Ovary (tissue), 10 donors: ENCODE measurements around the gene CD38. TPM values are rescaled to one million over a fixed set of nuclear protein-coding genes. Genes with fewer than 3 reads are reported as not detected.
"Not testable (repeated sequence)": the region's sequence is repeated elsewhere in the genome, so short reads cannot be mapped to it uniquely, and the experiment has no call there.

Source experiments
- DNase-seq, 5 donors: peaks; one replicate each; pipeline ENCODE4 v3.0.0-alpha.2; 2019 to 2020
- H3K27ac ChIP-seq, 2 donors: fragments of 200-600 bp; one replicate each; pipeline versions ENCODE4 v1.5.1 to v1.8.0; 2019 to 2022
- H3K27me3 ChIP-seq: fragments of 200-600 bp; one replicate; pipeline ENCODE4 v1.8.0; 2022
- H3K36me3 ChIP-seq: fragments of 200-600 bp; sonication (generic); one replicate; pipeline ENCODE4 v1.5.1; 2019
- H3K4me1 ChIP-seq: one replicate; pipeline ENCODE4 v1.8.1; 2013; ENCODE audit warnings: mild to moderate bottlenecking, moderate library complexity; ENCODE audit not compliant: insufficient read depth
- H3K4me3 ChIP-seq: fragments of 200-600 bp; sonication (generic); one replicate; pipeline ENCODE4 v1.5.1; 2017
- H3K9me3 ChIP-seq, 2 donors: fragments of 200-600 bp in 1 of 2; sonication (generic) in 1 of 2; one replicate each; pipeline versions ENCODE4 v1.5.1 to v1.8.1; 2013 to 2019; ENCODE audit warnings: mild to moderate bottlenecking in 1 of 2, moderate library complexity in 1 of 2
- EP300 ChIP-seq: sonication (generic); formaldehyde crosslinking; IDR thresholded peaks from one replicate; pipeline ENCODE4 v1.6.1; 2017; ENCODE audit warnings: antibody characterized with exemption
- POLR2A ChIP-seq: fragments of 450-650 bp; IDR thresholded peaks from one replicate; pipeline ENCODE4 v1.6.1; 2017; ENCODE audit warnings: antibody characterized with exemption, mild to moderate bottlenecking, moderate library complexity
- WGBS, 3 donors: extraction: QIAGEN DNeasy Blood & Tissue Kit in 1 of 3; methylation state at CpG; one replicate each; pipeline versions ENCODE4 v1.1.5 to v1.1.7; 2013 to 2017; 5-methylcytosine and 5-hydroxymethylcytosine counted together
- intact Hi-C, 4 donors: fragments of 100-400 bp; cut with DNase I; formaldehyde crosslinking; loops; one replicate each; pipeline versions ENCODE4 v1.11.0 to v1.15.1; 2022 to 2023
- long read RNA-seq, 3 donors: library from polyadenylated mRNA in 2 of 3; unstranded in 2 of 3; transcript quantifications; one replicate each; pipeline ENCODE4 v2.0.0 and lab custom pipeline, GENCODE V29; 2021 to 2026
- polyA plus RNA-seq, 2 donors: library from polyadenylated mRNA; stranded (reverse); fragments of 200-250 nt in 1 of 2; fragments of 350-450 nt in 1 of 2; fragmentation: Illumina TruSeq in 1 of 2; extraction: RNeasy Lipid Tissue Mini Kit (QIAGEN cat#74804) in 1 of 2; gene quantifications; one replicate each; pipeline ENCODE4 v1.2.3, GENCODE V29; 2013 to 2014
- total RNA-seq, 7 donors: library from RNA; depleted of rRNA in 2 of 7; stranded (reverse); fragments of >200 nt in 2 of 7; fragmentation: NEBNext Ultra II Directional in 3 of 7; extraction: Animal tissue kit (Norgen Biotek cat#: 25700) in 3 of 7; gene quantifications; one replicate each; pipeline versions ENCODE4 v1.1.0 to v1.2.4, GENCODE V29; 2016 to 2023
- TF ChIP-seq, protein P1 (sequence below), 3 donors: fragments of 450-650 bp in 2 of 3; fragments of 200-600 bp in 1 of 3; IDR thresholded peaks; one replicate each; pipeline versions ENCODE4 v1.5.1 to v1.8.0; 2016 to 2022; ENCODE audit warnings: antibody characterized with exemption in 3 of 3, mild to moderate bottlenecking in 1 of 3
- donor health status: DM: no; HTN: no; CAD: no; lungs with moderate emphysema.
- donor health status: DM: no; HTN: no; CAD: no.
- donor health status: Bipolar disorder and iron deficiency.
- donor health status: DM: yes; HTN: yes; CAD: no.
- donor health status: DM: no; HTN: no; CAD: no.
- donor health status: DM: yes; HTN: yes; CAD: no.

The CD38 gene
- total RNA-seq (1 to 10 TPM in 3 of 7 donors, under 1 TPM in 4; 0.23 to 9.5 (median 0.97) TPM), polyA plus RNA-seq (1 to 10 TPM in 1 of 2 donors, under 1 TPM in 1; 0.25 to 3.0 TPM)
- long read RNA-seq, donor 1, full-length matches to known transcripts, result 1 of 1 reads
- long read RNA-seq, donor 1, partial matches to known transcripts, result 0 of 1 reads
- long read RNA-seq, donor 1, other reads (novel, unspliced or antisense), result 0 of 1 reads
- long read RNA-seq, donor 2, result 0 reads
- long read RNA-seq, donor 3, full-length matches to known transcripts, result 4 of 4 reads
- long read RNA-seq, donor 3, partial matches to known transcripts, result 0 of 4 reads
- long read RNA-seq, donor 3, other reads (novel, unspliced or antisense), result 0 of 4 reads

DNA sequence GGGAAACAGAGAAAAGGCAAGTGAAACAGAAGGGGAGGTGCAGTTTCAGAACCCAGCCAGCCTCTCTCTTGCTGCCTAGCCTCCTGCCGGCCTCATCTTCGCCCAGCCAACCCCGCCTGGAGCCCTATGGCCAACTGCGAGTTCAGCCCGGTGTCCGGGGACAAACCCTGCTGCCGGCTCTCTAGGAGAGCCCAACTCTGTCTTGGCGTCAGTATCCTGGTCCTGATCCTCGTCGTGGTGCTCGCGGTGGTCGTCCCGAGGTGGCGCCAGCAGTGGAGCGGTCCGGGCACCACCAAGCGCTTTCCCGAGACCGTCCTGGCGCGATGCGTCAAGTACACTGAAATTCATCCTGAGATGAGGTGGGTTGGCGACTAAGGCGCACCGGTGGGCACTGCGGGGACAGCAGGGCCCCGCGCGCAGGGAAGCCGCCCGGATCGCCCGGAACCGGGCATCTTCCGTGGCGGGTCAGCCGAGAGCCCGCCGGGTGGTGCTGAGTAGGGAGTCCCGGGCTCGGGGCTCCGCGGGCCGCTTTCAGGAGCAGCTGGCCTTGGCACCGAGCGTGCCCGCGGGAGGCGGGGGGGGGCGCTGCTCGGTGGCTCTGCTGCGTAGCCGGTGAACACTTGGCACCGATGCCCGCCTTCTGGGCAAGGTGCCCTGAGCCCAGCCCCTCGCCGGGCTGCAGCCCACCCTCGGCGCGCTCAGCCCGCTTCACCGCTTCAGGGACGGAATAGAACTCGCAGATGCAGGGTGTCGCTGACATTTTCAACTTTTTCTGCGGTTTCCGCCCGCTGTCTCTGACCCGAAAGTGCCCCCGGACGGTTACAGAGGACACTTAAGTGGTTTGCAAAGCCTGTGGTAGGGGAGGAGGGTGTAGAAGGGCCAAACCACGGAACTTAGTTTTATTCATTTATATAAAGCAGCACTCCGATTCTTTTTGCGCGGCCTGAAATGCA lies at the start of gene CD38:
CD38 (plus strand) TSS at position 40 of the 953 bp plus-strand sequence; CDS start at position 127, 87 bp downstream.
- no peaks in the 10 kb centered on the region for H3K36me3 ChIP-seq
- peak within 1 kb of the TSS; percentile 42 for H3K4me3 ChIP-seq
- no peak for TF ChIP-seq POLR2A
- no peak for TF ChIP-seq EP300
- TF ChIP-seq, protein P1, sequence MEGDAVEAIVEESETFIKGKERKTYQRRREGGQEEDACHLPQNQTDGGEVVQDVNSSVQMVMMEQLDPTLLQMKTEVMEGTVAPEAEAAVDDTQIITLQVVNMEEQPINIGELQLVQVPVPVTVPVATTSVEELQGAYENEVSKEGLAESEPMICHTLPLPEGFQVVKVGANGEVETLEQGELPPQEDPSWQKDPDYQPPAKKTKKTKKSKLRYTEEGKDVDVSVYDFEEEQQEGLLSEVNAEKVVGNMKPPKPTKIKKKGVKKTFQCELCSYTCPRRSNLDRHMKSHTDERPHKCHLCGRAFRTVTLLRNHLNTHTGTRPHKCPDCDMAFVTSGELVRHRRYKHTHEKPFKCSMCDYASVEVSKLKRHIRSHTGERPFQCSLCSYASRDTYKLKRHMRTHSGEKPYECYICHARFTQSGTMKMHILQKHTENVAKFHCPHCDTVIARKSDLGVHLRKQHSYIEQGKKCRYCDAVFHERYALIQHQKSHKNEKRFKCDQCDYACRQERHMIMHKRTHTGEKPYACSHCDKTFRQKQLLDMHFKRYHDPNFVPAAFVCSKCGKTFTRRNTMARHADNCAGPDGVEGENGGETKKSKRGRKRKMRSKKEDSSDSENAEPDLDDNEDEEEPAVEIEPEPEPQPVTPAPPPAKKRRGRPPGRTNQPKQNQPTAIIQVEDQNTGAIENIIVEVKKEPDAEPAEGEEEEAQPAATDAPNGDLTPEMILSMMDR (IDR thresholded peaks at IDR 0.05), result no peak
- no peaks in the 10 kb centered on the region for H3K27me3 ChIP-seq
- no peaks in the 10 kb centered on the region for H3K9me3 ChIP-seq
- intact Hi-C loops, result no loop called here
- H3K27ac ChIP-seq, result no peak within 1 kb of the TSS
- peaks cover 2% of the 10 kb centered on the region for H3K4me1 ChIP-seq
- WGBS, 3 donors, result 1 to 2% (median 2%) methylated on average over 55 to 75 of the region's 76 CpGs
- peak in 2 of 5 donors; percentile 27 to 42 for DNase-seq

GRCh38 chr4:15729910-15730533 lies 48.1 kb upstream of the CD38 start:
- intact Hi-C loops, result no loop called here
- no peak overlapping the region for H3K4me3 ChIP-seq
- no peaks in the 10 kb centered on the region for H3K9me3 ChIP-seq
- H3K27me3 ChIP-seq, result no peaks in the 10 kb centered on the region
- no peak overlapping the region for H3K27ac ChIP-seq
- WGBS, 3 donors, result 16 to 25% (median 18%) methylated on average over 3 of the region's 3 CpGs
- TF ChIP-seq, protein P1 (IDR thresholded peaks at IDR 0.05), result peak; percentile 42 to 61 (median 49)
- TF ChIP-seq EP300 (no peak), POLR2A (no peak)
- no peaks in the 10 kb centered on the region for H3K4me1 ChIP-seq
- DNase-seq, result no peak
- H3K36me3 ChIP-seq, result no peaks in the 10 kb centered on the region

- H3K4me3 ChIP-seq, H3K27ac ChIP-seq, H3K27me3 ChIP-seq, intact Hi-C loops, H3K4me1 ChIP-seq, DNase-seq, H3K9me3 ChIP-seq, H3K36me3 ChIP-seq: not testable (repeated sequence)
- 75 to 78% (median 77%) methylated on average over 5 of the region's 5 CpGs for WGBS, 3 donors
Measured at GRCh38 chr4:15733061-15733460, 45.1 kb upstream of the CD38 start.

GRCh38 chr4:15735536-15735935 lies 42.6 kb upstream of the CD38 start:
- 71 to 80% (median 74%) methylated on average over 6 of the region's 6 CpGs for WGBS, 3 donors
- intact Hi-C loops, result no loop called here

More at GRCh38 chr4:15735536-15735935, 42.6 kb upstream of the CD38 start:
- no peak overlapping the region for H3K4me3 ChIP-seq
- H3K36me3 ChIP-seq, result no peaks in the 10 kb centered on the region
- TF ChIP-seq POLR2A (no peak), EP300 (no peak)
- TF ChIP-seq, protein P1 (IDR thresholded peaks at IDR 0.05), result no peak
- no peaks in the 10 kb centered on the region for H3K4me1 ChIP-seq
- H3K27me3 ChIP-seq, result no peaks in the 10 kb centered on the region
- no peaks in the 10 kb centered on the region for H3K9me3 ChIP-seq
- no peak overlapping the region for H3K27ac ChIP-seq
- DNase-seq, result no peak
